HepG2 (cell line): ENCODE measurements around the gene ANTXR1. TPM values are rescaled to one million over a fixed set of nuclear protein-coding genes. Genes with fewer than 3 reads are reported as not detected.

Experiments
- ATAC-seq: fragments of 200-7000 bp; cut with Tn5 transposase; 3 replicates; pipeline ENCODE4 v1.9.1; 2020; ENCODE audit warnings: mild to moderate bottlenecking, moderate library complexity
- BruUV-seq: library from RNA; stranded (reverse); fragments of 400-500 nt; replicated peaks from 2 replicates; lab custom pipeline; 2021; lab: Mats Ljungman, UMichigan
- CTCF ChIA-PET: fragments of 300-600 bp; formaldehyde crosslinking; extraction: SDS; loops from one replicate; lab custom pipeline; 2021; ENCODE audit warnings: low total read pairs, inconsistent platforms, low intra/inter-chr PET ratio; lab: Yijun Ruan, JAX
- POLR2A ChIA-PET: fragments of 350-600 bp; sonication (Branson Sonifier 250); formaldehyde crosslinking; loops from one replicate; lab custom pipeline; 2020; ENCODE audit warnings: antibody characterized with exemption, inconsistent platforms; lab: Yijun Ruan, JAX
- DNase-seq: peaks from one replicate; pipeline ENCODE4 v3.0.0-alpha.2; 2015; ENCODE audit warnings: low spot score
- FAIRE-seq: peaks from 3 replicates; lab custom pipeline; 2011; peaks lifted over from hg19 to GRCh38; lab: Jason Lieb, UNC
- H2AFZ ChIP-seq: one replicate; pipeline ENCODE4 v1.6.1; 2011; ENCODE audit warnings: low read length, inconsistent platforms
- H3K27ac ChIP-seq: fragments of 300-600 bp; 3 replicates; pipeline ENCODE4 v1.8.0; 2011; ENCODE audit warnings: mixed run types, mild to moderate bottlenecking, mixed read lengths, low read length, inconsistent platforms; ENCODE audit not compliant: insufficient read depth; ENCODE audit errors: extremely low read length
- H3K27me3 ChIP-seq, 2 experiments: fragments of 200-600 bp in 1 of 2; 2 replicates in 1 of 2; 3 replicates in 1 of 2; pipeline versions ENCODE4 v1.6.0 to v1.8.0; 2011; ENCODE audit warnings: low read length in 2 of 2, mild to moderate bottlenecking in 2 of 2, moderate library complexity in 2 of 2, inconsistent platforms in 1 of 2; ENCODE audit not compliant: insufficient read depth in 2 of 2, control insufficient read depth in 1 of 2
- H3K36me3 ChIP-seq, 2 experiments: fragments of 200-600 bp in 1 of 2; replicated peaks in 1 of 2; 2 replicates in 1 of 2; 3 replicates in 1 of 2; pipeline versions ENCODE4 v1.5.1 to v1.8.0; 2011; ENCODE audit warnings: low read length in 2 of 2, inconsistent platforms in 1 of 2; ENCODE audit not compliant: insufficient read depth in 2 of 2, control insufficient read depth in 1 of 2
- H3K4me1 ChIP-seq: 2 replicates; pipeline ENCODE4 v1.5.1; 2012; ENCODE audit warnings: low read length, inconsistent platforms; ENCODE audit not compliant: insufficient read depth
- H3K4me2 ChIP-seq: 2 replicates; pipeline ENCODE4 v1.6.0; 2011; ENCODE audit warnings: low read depth, low read length, inconsistent platforms
- H3K4me3 ChIP-seq, 3 experiments: fragments of 200-600 bp in 1 of 3; sonication (generic), shearing (Covaris generic) in 1 of 3; replicated peaks in 1 of 3; 2 replicates each; pipeline ENCODE4 v1.5.1; 2011 to 2016; ENCODE audit warnings: low read length in 3 of 3, inconsistent platforms in 2 of 3, low read depth in 2 of 3, mild to moderate bottlenecking in 2 of 3, control low read depth in 1 of 3, mixed read lengths in 1 of 3; ENCODE audit not compliant: insufficient read depth in 1 of 3
- H3K79me2 ChIP-seq: one replicate; pipeline ENCODE4 v1.6.1; 2011; ENCODE audit warnings: low read length, inconsistent platforms; ENCODE audit not compliant: insufficient read depth
- H3K9ac ChIP-seq: 2 replicates; pipeline ENCODE4 v1.6.0; 2011; ENCODE audit warnings: mild to moderate bottlenecking, low read depth, low read length, inconsistent platforms; ENCODE audit not compliant: insufficient read depth
- H3K9me3 ChIP-seq: 2 replicates; pipeline ENCODE4 v1.5.1; 2012; ENCODE audit warnings: mild to moderate bottlenecking, low read length
- H4K20me1 ChIP-seq: 2 replicates; pipeline ENCODE4 v1.6.0; 2011; ENCODE audit warnings: inconsistent platforms, mild to moderate bottlenecking, low read length, moderate library complexity; ENCODE audit not compliant: insufficient read depth
- BCL6 ChIP-seq: IDR thresholded peaks from 2 replicates; pipeline ENCODE4 v1.6.1; 2016; ENCODE audit warnings: missing genetic modification reagents, missing compliant biosample characterization
- HINFP ChIP-seq: sonication (generic); formaldehyde crosslinking; IDR thresholded peaks from 2 replicates; pipeline ENCODE4 v1.4.0; 2020; ENCODE audit warnings: low read depth, mild to moderate bottlenecking, missing genetic modification reagents
- HNRNPL ChIP-seq: fragments of 200-400 bp; formaldehyde crosslinking; IDR thresholded peaks from 2 replicates; pipeline ENCODE4 v1.6.1; 2017; ENCODE audit warnings: mild to moderate bottlenecking, low read depth, low read length
- MED1 ChIP-seq: sonication (generic); formaldehyde crosslinking; IDR thresholded peaks from 2 replicates; pipeline ENCODE4 v1.4.0; 2020; ENCODE audit warnings: missing genetic modification reagents
- MLLT10 ChIP-seq: sonication (generic); formaldehyde crosslinking; IDR thresholded peaks from 2 replicates; pipeline ENCODE4 v1.4.0; 2020; ENCODE audit warnings: missing genetic modification reagents
- MXD4 ChIP-seq: IDR thresholded peaks from 2 replicates; pipeline ENCODE4 v1.6.1; 2016; ENCODE audit warnings: mild to moderate bottlenecking, missing biosample characterization, missing genetic modification reagents
- NCOR1 ChIP-seq: fragments of 200-600 bp; sonication (generic); IDR thresholded peaks from 2 replicates; pipeline ENCODE4 v1.7.0; 2017; ENCODE audit warnings: antibody characterized with exemption, low read length, borderline replicate concordance
- NFE2L1 ChIP-seq: sonication (generic); formaldehyde crosslinking; IDR thresholded peaks from 2 replicates; pipeline ENCODE4 v1.4.0; 2020; ENCODE audit warnings: missing genetic modification reagents, mild to moderate bottlenecking, borderline replicate concordance
- ZNF256 ChIP-seq: sonication (generic); formaldehyde crosslinking; conservative IDR thresholded peaks from 2 replicates; pipeline ENCODE4 v1.4.0; 2020; ENCODE audit warnings: missing genetic modification reagents
- ZNF570 ChIP-seq: sonication (generic); formaldehyde crosslinking; IDR thresholded peaks from 2 replicates; pipeline ENCODE4 v1.4.0; 2020; ENCODE audit warnings: mild to moderate bottlenecking, missing genetic modification reagents, borderline replicate concordance
- ZNF839 ChIP-seq: sonication (generic); formaldehyde crosslinking; IDR thresholded peaks from 2 replicates; pipeline ENCODE4 v1.4.0; 2020; ENCODE audit warnings: missing genetic modification reagents, mild to moderate bottlenecking, borderline replicate concordance
- ZNF850 ChIP-seq: sonication (generic); formaldehyde crosslinking; conservative IDR thresholded peaks from 2 replicates; pipeline ENCODE4 v1.9.0; 2021; ENCODE audit warnings: mild to moderate bottlenecking, missing genetic modification reagents
- WGBS: methylation state at CpG from one replicate; pipeline ENCODE4 v1.1.6; 2017; ENCODE audit warnings: low lambda C conversion rate; 5-methylcytosine and 5-hydroxymethylcytosine counted together
- in situ Hi-C: cut with HindIII; loops from 2 replicates; pipeline ENCODE4 v1.10.0; 2017; ENCODE audit warnings: low pct_unique_long_range_greater_than_20kb; ENCODE audit not compliant: extremely low pct_ligation_motif_present
- intact Hi-C: fragments of 100-400 bp; cut with micrococcal nuclease; formaldehyde crosslinking; loops from one replicate; pipeline ENCODE4 v1.10.0; 2022; ENCODE audit not compliant: unreplicated experiment
- polyA plus RNA-seq, 8 experiments: library from polyadenylated mRNA; depleted of rRNA in 3 of 8; stranded (reverse) in 7 of 8; unstranded in 1 of 8; fragments of >200 nt; fragmentation: Illumina TruSeq in 4 of 8; extraction: Trizol in 4 of 8; gene quantifications; 2 replicates each; pipeline versions ENCODE4 v1.2.1 to v1.2.3, GENCODE V29; 2011 to 2016; ENCODE audit warnings: low read depth in 4 of 8, missing spikeins in 1 of 8, mixed read lengths in 1 of 8; ENCODE audit not compliant: insufficient read depth in 1 of 8
- total RNA-seq, 5 experiments: library from RNA; depleted of rRNA; stranded (reverse); fragments of >200 nt; fragmentation: Illumina TruSeq; extraction: Trizol; gene quantifications; 2 replicates each; pipeline ENCODE4 v1.2.3, GENCODE V29; 2016; ENCODE audit warnings: low read depth in 1 of 5
- TF ChIP-seq, protein P1 (sequence below): sonication (generic); formaldehyde crosslinking; IDR thresholded peaks from 2 replicates; pipeline ENCODE4 v1.5.1; 2020; ENCODE audit warnings: missing genetic modification reagents, mild to moderate bottlenecking, borderline replicate concordance
- TF ChIP-seq, protein P2 (sequence below): sonication (generic); formaldehyde crosslinking; IDR thresholded peaks from 2 replicates; pipeline ENCODE4 v1.5.0; 2020; ENCODE audit warnings: mild to moderate bottlenecking, missing genetic modification reagents, borderline replicate concordance

Gene ANTXR1
- total and polyA plus RNA-seq, 2 of the 13 experiments (the other 11 are each of a cell fraction or from before 2014, with no cell fraction given), result 4.5 to 12.7 TPM

DNA sequence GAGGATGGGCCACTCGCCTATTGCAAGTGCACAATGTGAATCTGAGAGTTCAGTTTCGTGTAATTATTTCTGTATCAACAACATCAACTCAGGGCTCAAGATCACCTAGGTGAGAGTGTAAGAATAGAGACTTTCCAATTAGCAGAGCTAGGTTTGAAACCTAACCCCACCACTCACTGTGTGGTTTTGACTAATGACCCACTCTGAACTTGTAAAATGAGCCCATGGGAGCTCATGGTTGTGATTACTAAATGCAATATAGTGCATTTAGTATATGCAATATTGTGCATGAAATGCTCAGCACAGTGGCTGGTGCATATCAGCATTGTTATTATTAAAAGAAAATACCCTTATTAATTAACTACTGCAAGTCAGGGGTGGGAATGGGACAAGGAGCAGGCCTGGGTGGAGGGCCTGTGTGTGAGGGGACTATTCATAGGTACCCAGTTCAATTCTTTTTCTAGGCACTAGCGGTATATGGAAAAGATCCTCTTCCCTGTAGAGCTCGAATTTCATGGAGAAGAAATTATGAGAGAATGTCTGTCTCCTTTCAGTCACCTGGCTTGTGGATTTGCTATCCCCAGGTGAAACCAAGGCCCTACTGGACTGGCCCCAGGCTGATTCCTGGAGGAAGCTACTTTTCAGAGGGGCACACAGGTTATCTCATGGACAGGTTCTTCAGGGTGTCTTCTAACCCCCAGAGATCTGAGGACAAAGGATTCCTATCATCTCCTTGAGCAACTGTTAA lies 204.5 kb downstream of the ANTXR1 start:
- ChIA-PET POLR2A (interaction anchor here (0.7 to 1.8 kb wide), 9 partner anchors 8 to 220 kb away, joined by 3 to 16 read pairs (median 4); partner anchors contain the start of gene NFU1), CTCF (no interaction called here)
- H3K9me3 ChIP-seq, result no peaks in the 10 kb centered on the region
- intact Hi-C loops, result loop anchor here (2.0 kb wide), 3 partner anchors 15 to 51 kb away; no protein-coding TSS in a partner anchor
- H3K4me2 ChIP-seq, result peak overlapping the region; percentile 61
- peak overlapping the region in 1 of 3 experiments; percentile 13; a peak in 1 of 6 replicates for H3K4me3 ChIP-seq
- no peaks in the 10 kb centered on the region for H3K79me2 ChIP-seq
- ATAC-seq, result peak; percentile 3; the same call in 1 of the 3 replicates
- no peak overlapping the region for H2AFZ ChIP-seq
- peak overlapping the region; percentile 62 for H3K9ac ChIP-seq
- in situ Hi-C loops, result no loop called here
- FAIRE-seq, result no peak
- 55% methylated on average over 4 of the region's 4 CpGs for WGBS
- no peaks in the 10 kb centered on the region for H3K27me3 ChIP-seq
- peak overlapping the region; percentile 87 for H3K27ac ChIP-seq
- peaks cover 85% of the 10 kb centered on the region for H3K4me1 ChIP-seq
- H4K20me1 ChIP-seq, result no peaks in the 10 kb centered on the region
- DNase-seq, result no peak
- H3K36me3 ChIP-seq, result no peaks in the 10 kb centered on the region; a peak in 1 of 5 replicates
- BruUV-seq, result no TSS peak
- TF ChIP-seq HNRNPL (no peak), ZNF570 (CRISPR knock-in tag) (peak; percentile 26; the same call in 1 of the 2 replicates), MED1 (CRISPR knock-in tag) (no peak), HINFP (CRISPR knock-in tag) (no peak), NCOR1 (no peak), NFE2L1 (CRISPR knock-in tag) (no peak), MLLT10 (CRISPR knock-in tag) (no peak), ZNF839 (CRISPR knock-in tag) (no peak), BCL6 (no peak), ZNF256 (CRISPR knock-in tag) (no peak), ZNF850 (CRISPR knock-in tag) (no peak), MXD4 (CRISPR knock-in tag) (no peak)
- TF ChIP-seq, protein P1, sequence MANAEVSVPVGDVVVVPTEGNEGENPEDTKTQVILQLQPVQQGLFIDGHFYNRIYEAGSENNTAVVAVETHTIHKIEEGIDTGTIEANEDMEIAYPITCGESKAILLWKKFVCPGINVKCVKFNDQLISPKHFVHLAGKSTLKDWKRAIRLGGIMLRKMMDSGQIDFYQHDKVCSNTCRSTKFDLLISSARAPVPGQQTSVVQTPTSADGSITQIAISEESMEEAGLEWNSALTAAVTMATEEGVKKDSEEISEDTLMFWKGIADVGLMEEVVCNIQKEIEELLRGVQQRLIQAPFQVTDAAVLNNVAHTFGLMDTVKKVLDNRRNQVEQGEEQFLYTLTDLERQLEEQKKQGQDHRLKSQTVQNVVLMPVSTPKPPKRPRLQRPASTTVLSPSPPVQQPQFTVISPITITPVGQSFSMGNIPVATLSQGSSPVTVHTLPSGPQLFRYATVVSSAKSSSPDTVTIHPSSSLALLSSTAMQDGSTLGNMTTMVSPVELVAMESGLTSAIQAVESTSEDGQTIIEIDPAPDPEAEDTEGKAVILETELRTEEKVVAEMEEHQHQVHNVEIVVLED (CRISPR knock-in tag), result no peak
- TF ChIP-seq, protein P2, sequence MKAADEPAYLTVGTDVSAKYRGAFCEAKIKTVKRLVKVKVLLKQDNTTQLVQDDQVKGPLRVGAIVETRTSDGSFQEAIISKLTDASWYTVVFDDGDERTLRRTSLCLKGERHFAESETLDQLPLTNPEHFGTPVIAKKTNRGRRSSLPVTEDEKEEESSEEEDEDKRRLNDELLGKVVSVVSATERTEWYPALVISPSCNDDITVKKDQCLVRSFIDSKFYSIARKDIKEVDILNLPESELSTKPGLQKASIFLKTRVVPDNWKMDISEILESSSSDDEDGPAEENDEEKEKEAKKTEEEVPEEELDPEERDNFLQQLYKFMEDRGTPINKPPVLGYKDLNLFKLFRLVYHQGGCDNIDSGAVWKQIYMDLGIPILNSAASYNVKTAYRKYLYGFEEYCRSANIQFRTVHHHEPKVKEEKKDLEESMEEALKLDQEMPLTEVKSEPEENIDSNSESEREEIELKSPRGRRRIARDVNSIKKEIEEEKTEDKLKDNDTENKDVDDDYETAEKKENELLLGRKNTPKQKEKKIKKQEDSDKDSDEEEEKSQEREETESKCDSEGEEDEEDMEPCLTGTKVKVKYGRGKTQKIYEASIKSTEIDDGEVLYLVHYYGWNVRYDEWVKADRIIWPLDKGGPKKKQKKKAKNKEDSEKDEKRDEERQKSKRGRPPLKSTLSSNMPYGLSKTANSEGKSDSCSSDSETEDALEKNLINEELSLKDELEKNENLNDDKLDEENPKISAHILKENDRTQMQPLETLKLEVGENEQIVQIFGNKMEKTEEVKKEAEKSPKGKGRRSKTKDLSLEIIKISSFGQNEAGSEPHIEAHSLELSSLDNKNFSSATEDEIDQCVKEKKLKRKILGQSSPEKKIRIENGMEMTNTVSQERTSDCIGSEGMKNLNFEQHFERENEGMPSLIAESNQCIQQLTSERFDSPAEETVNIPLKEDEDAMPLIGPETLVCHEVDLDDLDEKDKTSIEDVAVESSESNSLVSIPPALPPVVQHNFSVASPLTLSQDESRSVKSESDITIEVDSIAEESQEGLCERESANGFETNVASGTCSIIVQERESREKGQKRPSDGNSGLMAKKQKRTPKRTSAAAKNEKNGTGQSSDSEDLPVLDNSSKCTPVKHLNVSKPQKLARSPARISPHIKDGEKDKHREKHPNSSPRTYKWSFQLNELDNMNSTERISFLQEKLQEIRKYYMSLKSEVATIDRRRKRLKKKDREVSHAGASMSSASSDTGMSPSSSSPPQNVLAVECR (CRISPR knock-in tag), result no peak; the same call in 1 of the 2 replicates
